Adipose tissue (tissue), 3 donors: ENCODE data around the gene DCDC1. TPM values are rescaled to one million over a fixed set of nuclear protein-coding genes. Genes with fewer than 3 reads are reported as not detected.

Source experiments
- H3K27ac ChIP-seq: one replicate; pipeline ENCODE4 v1.5.1; 2013; ENCODE audit warnings: low read depth, low read length
- WGBS, 3 donors: extraction: QIAGEN DNeasy Blood & Tissue Kit; methylation state at CpG; one replicate each; pipeline ENCODE4 v1.1.7; 2013; 5-methylcytosine and 5-hydroxymethylcytosine counted together
- polyA plus RNA-seq, 3 donors: library from polyadenylated mRNA; stranded (reverse); fragments of 200-250 nt; gene quantifications; one replicate each; pipeline ENCODE4 v1.2.3, GENCODE V29; 2013
- donor health status: healthy with polysubstance abuse.
- donor health status: Bipolar disorder and iron deficiency.
- donor health status: healthy.

The DCDC1 gene
- polyA plus RNA-seq, 3 donors = 0.01 to 0.14 TPM; not detected in 1

DNA sequence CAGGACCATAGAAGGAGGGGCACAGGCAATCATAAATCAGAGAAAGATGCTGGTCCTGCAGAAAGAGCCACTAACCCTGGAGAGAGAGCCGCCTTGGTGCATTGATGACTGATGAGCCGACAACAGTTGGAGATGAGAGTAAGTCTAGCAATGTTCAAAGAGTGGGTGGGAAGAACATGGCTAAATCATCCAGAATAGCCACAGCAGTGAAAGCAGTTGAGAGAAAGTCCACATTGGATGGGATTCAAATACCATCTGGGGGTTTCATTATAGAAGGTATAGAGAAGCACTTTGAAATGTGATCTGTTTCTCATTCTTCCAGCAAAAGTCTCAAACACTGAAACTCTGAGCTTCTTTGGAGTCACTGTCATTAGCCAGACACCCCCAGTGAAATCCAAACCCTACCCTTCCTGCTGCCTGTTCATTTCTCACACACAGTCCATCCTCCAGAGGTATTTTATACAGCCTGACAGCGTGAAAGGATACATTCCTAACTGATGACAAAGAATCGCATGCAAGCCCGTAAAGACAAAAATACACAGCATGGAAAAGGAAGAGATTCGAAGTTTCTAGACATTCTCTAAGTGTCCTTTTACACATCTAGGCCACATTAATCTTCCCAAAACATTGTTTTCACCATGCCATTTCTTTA is 480.3 kb downstream of the DCDC1 start:
- no peak overlapping the region for H3K27ac ChIP-seq
- 80 to 87% (median 81%) methylated on average over 6 of the region's 6 CpGs for WGBS, 3 donors

DNA sequence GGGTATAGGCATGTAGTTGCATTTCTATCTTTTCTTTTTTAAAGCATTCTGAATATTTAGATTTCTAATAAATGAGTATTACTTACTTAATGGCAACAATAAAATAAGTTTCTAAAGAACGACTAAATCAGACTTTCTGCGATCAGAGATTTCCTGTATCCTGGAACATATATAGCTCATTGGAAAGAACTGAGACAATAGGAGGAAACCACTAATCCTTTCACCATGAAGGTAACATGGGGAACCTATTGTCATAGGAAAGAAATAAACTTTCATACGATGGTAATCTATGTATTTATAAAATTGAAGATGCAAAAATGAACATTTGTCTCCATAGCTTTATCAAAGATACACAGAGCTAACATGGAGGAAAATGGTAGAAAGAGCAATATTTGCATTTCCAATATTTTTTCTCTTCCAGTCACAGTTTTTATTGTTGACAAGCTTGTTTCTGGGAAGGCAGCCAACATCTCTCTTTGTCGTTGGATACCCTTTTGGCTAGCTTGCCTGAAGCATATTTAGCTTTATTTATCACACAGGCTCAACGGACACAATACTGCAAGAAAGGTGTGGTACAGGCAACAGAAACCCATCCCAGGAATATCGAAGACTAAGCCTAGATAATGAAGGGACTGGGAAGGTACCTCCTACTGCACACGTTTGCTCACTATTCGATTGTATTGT is 490.1 kb downstream of the DCDC1 start:
- WGBS, 3 donors = 35 to 53% (median 38%) methylated on average over 8 of the region's 8 CpGs
- no peak overlapping the region for H3K27ac ChIP-seq

DNA sequence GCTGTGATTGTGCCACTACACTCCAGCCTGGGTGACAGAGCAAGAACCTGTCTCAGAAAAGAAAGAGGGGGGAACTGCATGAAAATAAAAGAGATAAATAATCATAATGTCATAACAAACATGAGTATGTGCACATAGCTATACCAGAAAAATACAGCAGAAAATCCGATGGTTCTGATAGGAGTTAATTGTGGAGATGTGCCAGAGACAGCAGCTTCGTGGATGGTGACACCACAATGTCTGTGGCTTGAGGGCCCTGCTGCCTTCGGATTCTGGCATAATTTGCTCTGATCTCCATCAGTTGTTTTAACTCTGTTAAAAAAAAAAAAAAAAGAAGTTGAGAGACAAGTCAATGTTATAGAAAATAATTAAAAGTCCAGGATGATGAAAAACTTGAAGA is 491.1 kb downstream of the DCDC1 start:
- 66 to 77% (median 72%) methylated on average over 3 of the region's 3 CpGs for WGBS, 3 donors
- H3K27ac ChIP-seq = no peak overlapping the region

DNA sequence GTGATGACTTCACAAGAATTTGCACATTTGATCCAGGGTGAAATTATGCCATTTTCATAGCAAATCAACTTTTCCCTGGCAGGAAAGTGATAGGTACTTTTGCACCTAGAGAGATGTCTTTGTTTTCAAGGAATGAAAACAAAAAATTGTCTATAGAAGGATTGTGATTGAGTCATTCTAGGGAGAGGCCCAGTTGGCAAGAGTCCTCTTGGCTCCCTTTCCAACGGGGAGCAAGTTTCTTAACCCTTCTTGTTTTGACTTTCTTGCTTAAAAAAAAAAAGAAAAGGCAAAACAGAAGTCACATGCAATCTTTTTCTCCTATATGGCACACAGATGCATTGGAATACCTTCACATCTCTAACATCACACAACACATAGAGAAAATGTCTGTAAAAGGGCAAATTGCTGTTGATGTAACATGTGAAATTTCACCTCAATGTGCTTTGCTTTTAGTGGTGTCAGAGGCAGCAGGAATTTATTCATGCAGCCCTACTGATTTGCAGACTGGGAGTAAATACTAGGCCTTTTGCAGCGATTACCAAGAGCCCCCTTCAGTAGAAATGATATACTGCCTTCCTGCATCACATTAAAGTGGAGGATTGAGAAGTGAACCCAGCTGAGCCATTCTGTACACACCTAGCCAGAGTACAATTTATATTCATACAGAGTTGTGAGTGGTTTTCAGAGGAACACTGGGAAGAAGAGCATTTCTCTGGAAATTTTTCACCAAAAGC is 492.7 kb downstream of the DCDC1 start:
- WGBS, 3 donors = 40 to 47% (median 43%) methylated on average over 2 of the region's 2 CpGs
- no peak overlapping the region for H3K27ac ChIP-seq

DNA sequence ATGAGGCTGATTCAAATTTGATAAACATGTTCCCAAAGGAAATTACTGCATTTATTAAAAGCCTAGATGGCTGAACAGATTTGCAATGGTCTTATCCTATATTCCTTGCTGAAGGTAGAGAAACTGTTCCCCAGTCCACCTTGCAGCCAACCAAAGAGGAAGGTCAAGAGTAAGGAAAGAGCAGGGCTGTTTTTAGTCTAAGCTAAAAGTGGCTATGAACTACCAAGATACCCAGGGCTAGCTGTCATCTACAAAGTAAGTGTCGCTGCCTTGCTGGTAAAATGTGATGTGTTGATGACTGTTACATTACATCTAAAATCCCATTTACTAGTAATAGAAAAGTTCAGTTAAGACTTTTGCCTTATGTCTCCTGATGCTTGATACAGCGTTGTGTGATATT is 493.3 kb downstream of the DCDC1 start:
- 89 to 96% (median 94%) methylated on average over 2 of the region's 2 CpGs for WGBS, 3 donors
- H3K27ac ChIP-seq = no peak overlapping the region

DNA sequence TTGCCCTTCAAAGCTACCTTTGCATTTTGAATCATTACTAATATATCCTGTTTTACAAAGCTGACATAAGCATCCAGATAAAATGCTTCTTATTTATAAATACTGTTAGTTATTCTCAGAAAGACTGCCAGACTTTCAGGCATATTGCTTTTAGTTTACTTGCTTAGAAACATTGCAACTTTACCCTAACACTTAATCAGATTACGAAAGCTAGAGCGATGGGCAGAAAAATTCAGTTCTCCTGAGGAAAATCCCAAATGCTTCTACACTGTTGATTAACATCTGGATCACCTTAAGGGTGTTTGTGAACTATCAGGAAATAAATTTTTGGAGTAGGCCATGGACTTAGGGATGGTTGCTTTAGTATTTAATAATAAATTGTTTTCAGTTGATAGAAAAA is 493.7 kb downstream of the DCDC1 start:
- H3K27ac ChIP-seq = no peak overlapping the region
- 80 to 86% (median 81%) methylated on average over 2 of the region's 2 CpGs for WGBS, 3 donors

DNA sequence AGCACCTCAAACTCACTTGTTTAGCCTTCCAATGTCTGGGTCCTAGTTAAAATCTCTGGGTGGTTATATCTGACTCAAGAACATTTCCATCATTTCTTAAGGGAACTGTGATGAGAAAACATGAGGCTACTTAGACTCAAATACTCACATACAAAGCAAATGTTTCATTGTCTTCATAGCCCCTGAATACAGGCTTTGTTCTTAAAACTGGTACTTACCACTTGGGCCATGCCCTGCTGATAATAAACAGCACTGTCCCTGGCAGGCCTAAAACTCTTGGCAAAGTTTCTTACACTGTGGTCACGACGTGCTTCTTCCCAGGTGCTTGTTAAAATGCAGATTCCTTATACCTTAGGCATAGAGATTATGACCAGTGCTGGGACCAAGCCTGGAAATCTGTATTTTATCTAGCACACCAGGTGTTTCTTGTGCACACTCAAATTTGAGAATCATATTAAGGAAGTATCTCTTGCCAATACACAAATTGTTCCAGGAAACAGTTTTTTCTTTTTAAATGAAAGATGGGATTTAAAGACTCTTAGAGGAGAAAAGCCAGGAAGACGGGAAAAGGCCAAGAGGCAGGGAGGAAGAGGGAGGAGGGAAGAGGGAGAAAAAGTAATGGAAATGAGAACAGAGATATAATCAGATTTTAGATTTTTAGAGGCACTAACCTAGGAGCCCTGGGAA is 495.5 kb downstream of the DCDC1 start:
- WGBS, 3 donors = 31 to 45% (median 41%) methylated on average over 3 of the region's 3 CpGs
- H3K27ac ChIP-seq = no peak overlapping the region

DNA sequence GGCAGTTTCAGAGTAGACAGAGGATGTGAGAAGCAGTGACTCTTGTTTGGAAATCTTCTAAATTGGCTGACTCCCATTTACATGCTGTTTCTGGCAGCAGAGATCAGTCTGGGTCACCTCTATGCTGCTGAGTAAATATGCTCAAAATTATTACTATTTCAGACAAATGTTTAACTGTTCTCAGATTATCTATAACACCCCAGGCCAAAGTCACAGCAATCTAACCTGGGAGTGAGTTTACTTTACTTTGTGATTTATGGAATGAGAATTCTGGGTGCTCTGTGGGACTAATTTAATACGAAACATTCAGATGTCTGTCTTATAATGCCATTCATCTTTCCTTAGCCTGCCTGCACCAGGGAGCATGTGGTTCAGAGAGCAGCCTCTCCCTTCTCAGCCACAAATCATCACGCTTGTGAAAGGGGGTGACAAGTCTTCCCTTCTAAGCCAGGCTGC is 500.9 kb downstream of the DCDC1 start:
- 45 to 67% (median 51%) methylated on average over 2 of the region's 2 CpGs for WGBS, 3 donors
- H3K27ac ChIP-seq = no peak overlapping the region

DNA sequence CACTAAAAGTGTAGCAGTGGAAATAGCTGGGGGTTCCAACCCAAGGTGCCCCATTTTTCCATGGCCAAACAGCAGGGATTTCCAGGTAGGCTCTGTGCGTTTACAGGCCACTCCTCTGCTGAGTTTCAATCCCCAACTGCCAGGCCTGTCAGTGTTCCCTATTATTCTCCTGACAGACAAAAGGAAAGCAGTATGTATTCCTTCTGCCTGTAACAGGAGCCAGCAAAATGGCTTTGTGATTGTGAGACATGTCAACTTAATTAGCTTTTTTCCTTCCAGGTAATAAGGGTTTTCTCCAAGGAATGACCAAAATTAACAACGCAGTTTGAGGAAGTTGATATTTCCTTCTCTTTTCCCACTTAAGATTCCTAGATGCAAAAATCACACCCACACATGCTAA is 506.3 kb downstream of the DCDC1 start:
- WGBS, 3 donors = 58 to 60% (median 58%) methylated on average over 2 of the region's 2 CpGs
- H3K27ac ChIP-seq = no peak overlapping the region

DNA sequence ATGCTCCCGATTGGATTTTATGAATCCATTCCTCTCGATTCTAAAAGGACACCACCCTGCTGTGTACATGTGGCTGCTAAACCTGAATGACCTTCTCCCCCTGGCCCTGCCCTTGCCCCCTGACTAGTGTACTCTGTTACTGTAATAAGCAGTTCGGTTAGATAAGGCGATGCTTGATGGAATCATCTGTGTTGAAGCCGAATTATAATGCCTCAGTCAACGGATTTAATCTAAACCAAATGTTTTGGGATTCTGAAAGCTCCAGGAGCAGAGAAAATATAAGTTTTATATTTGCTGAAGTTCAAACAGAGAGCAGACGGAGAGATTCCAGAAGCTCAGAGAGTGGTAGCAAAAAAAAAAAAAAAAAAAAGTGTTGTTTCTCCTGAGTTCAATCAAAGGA is 508.0 kb downstream of the DCDC1 start:
- 77 to 88% (median 79%) methylated on average over 7 of the region's 7 CpGs for WGBS, 3 donors
- no peak overlapping the region for H3K27ac ChIP-seq

DNA sequence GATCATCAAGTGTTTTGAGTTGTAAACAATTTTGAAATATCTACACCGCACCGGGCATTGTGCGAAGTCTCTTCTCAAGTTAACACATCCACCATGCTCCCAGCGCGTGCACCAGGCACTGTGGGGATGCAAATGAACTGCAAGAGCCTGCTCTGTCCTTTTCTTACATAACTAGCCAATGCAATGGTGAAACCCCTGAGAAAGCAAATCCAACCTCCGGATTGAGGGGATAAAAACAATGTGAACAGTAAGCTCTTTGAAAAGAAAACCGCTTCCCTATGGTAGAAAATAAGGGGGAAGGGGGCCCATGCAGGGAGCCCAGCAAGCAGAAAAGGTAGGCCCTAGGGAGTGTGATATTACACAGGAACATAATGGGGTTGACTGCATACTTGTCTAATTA is 508.5 kb downstream of the DCDC1 start:
- H3K27ac ChIP-seq = no peak overlapping the region
- WGBS, 3 donors = 71 to 91% (median 88%) methylated on average over 7 of the region's 7 CpGs

DNA sequence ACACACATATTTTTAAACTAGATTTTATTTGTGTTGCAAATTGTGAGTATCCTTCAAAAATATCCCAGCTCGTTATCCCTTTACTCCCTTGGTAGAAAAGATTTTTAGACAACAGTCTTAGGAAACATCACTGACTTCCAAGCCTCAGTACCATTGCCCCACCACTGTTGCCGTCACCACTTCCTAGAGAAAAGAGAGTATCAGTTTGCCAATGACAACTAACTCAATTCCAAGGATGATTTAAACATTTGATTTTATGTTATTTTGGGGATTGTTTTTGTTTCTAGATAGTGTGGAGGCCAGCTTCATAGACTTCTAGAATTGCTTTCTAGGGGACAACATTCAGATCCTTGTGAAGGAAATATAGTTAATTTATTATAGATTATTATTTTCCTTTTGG is 509.4 kb downstream of the DCDC1 start:
- 64 to 70% (median 69%) methylated on average over 2 of the region's 2 CpGs for WGBS, 3 donors
- no peak overlapping the region for H3K27ac ChIP-seq

DNA sequence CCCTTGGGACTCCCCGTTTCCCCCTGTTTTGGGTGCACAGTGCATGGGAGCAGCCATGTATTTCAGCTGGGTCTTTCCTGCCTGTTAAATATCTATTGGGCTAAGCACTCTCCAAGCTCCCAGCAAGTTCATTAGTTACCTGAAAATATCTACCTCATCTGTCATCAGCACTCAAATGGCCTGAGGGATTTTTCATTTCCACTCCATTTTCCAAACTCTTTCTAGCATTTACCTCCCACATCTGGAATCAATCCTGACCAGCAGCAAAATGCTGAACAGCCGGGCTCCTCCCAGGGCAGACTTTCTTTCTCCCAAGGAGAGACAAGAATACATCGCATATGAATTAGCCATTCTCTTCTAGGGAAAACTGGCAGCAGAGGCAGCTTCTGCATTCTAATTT is 509.9 kb downstream of the DCDC1 start:
- H3K27ac ChIP-seq = no peak overlapping the region
- WGBS, 3 donors = 50 to 66% (median 58%) methylated on average over 3 of the region's 3 CpGs

DNA sequence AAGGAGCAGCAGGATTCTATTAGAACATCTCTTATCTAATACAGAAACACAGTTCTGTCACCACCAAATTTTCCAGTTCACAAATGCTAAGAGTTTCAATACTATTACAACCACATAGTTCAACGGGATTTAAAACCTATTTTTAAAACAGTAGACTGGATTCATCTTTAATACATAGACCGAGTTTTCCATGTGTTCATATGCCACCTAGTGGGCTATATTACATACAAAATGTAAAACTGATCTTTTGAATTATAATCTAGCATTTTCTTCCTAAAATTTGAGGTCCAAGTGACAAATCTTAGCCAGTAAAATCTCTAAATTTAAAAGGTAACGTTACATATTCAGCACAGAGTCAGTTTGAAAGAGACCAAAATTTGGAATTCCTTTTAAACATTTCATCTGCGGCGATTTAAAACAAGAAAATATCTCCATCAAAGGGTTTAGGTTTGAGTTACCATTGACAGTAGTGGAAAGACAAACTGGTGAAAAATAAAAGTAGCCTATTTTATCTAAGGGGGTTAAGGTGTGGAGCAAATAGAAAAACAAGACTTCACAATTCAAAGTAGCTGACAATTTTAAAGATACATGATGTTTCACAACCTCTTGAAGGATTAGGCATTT is 514.0 kb downstream of the DCDC1 start:
- H3K27ac ChIP-seq = no peak overlapping the region
- 48 to 51% (median 49%) methylated on average over 5 of the region's 5 CpGs for WGBS, 3 donors

DNA sequence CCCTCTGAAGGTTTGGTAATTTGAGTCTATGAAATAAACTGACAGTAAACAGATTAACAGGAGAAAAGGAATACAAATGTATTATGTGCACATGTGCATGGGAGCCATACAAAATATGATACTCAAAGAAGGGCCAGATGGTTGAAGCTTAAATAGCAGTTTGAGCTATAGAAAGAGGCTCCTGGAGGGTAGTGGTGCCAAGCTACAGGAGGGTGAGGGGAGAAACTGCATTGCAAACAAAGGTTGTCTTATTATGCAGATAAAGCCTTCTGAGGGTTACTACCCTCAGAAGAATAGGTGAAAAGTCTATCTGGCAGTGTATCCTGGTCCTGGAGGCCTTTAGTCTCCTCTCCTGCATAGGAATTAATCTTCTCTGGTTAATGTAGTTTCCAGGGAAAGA is 516.1 kb downstream of the DCDC1 start:
- no peak overlapping the region for H3K27ac ChIP-seq

DNA sequence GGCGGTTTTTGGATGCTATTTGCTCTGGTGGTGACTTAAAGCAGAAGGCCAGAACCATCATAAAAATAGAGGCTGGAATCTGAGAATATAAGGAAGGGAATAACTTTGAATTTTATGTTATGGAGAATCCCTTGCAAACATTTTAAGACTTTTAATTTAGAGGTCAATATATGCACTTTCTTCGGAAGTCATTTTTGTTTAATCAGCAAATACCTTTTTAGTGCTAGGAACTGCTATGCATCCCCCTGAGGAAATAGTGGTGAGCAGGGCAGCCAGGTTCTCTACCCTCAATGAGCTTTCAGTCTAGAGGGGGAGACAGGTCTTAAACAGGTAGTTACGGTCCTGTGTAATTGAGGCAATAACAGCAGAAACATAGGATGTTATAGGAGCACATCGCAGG is 516.9 kb downstream of the DCDC1 start:
- no peak overlapping the region for H3K27ac ChIP-seq
- 90 to 92% (median 91%) methylated on average over 4 of the region's 4 CpGs for WGBS, 3 donors

DNA sequence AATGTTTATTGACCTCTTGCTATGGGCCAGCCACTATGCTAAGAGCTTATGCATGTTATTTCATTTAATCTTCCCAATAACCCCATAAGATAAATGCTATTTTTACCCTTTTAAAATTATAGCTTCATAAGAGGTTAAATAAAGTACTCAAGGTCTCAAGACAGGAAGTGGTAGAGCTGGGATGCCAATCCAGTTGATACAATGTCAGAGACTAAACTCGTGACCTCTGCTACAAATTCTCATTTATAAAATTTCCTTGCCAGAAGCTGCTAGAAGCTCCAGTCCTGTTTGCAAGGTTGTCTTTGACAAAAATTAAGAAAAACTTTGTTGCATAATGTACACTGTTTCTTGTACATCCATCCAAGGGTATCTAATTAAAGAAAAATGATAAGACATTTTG is 517.4 kb downstream of the DCDC1 start:
- WGBS, 3 donors = 43 to 50% (median 43%) methylated on average over 1 of the region's 1 CpG
- no peak overlapping the region for H3K27ac ChIP-seq

DNA sequence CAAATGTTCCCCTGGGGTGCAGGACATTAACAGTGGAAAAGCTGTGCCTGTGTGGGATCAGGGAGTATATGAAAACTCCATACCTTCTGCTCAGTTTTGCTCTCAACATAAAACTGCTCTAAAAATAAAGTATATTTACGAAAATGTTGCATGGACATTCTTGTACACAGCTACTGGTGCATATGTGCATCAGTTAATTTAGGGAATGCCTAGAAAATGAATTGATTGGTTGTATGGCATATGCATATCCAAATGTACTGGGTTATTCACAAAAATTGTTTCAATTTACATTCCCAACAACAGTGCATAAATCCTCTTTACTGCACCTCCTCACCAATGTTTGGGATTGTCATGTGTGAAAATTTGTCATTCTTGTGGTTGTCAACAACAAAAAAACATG is 532.3 kb downstream of the DCDC1 start:
- no peak overlapping the region for H3K27ac ChIP-seq
- 52 to 89% (median 85%) methylated on average over 1 of the region's 1 CpG for WGBS, 3 donors

DNA sequence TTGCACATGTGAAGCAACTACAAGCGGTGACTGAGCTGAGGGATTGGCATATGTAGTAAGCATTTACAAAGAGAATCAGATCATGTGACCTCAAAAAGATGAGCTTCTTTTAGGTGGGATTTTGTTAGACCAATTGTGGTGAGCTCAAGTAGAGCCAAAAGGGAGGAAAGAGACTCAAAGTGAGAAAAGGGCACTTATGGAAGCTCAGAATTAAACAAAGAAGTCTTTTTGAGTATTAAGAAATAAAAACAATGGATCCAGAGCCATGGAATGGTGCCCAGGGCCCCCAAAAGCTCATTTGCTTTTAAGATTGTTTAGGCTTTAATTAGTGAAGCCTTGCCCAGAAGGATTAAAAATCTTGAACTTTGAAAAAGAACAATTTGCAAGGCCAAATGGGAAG is 536.7 kb downstream of the DCDC1 start:
- WGBS, 3 donors = 56 to 83% (median 82%) methylated on average over 1 of the region's 1 CpG

More for the DNA sequence above, 536.7 kb downstream of the DCDC1 start:
- no peak overlapping the region for H3K27ac ChIP-seq
